SU-DHL-6 (cell line): ENCODE data around the gene THAP7.

Experiments
- H2AFZ ChIP-seq: fragments of 200-600 bp; sonication (generic); 2 replicates; pipeline ENCODE4 v1.6.1; 2014; ENCODE audit warnings: low read depth, mild to moderate bottlenecking, moderate library complexity, mixed read lengths, antibody characterized with exemption, low read length; ENCODE audit not compliant: severe bottlenecking
- H3F3A ChIP-seq: fragments of 200-600 bp; shearing (Covaris generic); 2 replicates; pipeline ENCODE4 v1.6.0; 2016; ENCODE audit warnings: antibody characterized with exemption, mild to moderate bottlenecking; ENCODE audit not compliant: insufficient read depth
- H3K27ac ChIP-seq: fragments of 200-600 bp; sonication (generic); 2 replicates; pipeline ENCODE4 v1.5.1; 2016; ENCODE audit warnings: low read depth, mild to moderate bottlenecking, low read length, moderate library complexity, mixed read lengths
- H3K27me3 ChIP-seq: fragments of 200-600 bp; sonication (generic), shearing (Covaris generic); 2 replicates; pipeline ENCODE4 v1.6.0; 2014; ENCODE audit warnings: mild to moderate bottlenecking, low read length
- H3K36me3 ChIP-seq: fragments of 200-600 bp; sonication (generic); 2 replicates; pipeline ENCODE4 v1.6.1; 2014; ENCODE audit warnings: mild to moderate bottlenecking, low read length, mixed read lengths
- H3K4me2 ChIP-seq: fragments of 300-600, 200-600 bp; shearing (Covaris generic), sonication (generic); 2 replicates; pipeline ENCODE4 v1.6.0; 2014; ENCODE audit warnings: low read length, low read depth, mild to moderate bottlenecking; ENCODE audit not compliant: poor library complexity, severe bottlenecking
- H3K4me3 ChIP-seq: fragments of 200-600 bp; sonication (generic); 2 replicates; pipeline ENCODE4 v1.5.1; 2014; ENCODE audit warnings: antibody characterized with exemption, low read length, mild to moderate bottlenecking, mixed read lengths; ENCODE audit not compliant: insufficient read depth, poor library complexity, severe bottlenecking
- H3K79me2 ChIP-seq: fragments of 200-600 bp; sonication (generic); 2 replicates; pipeline ENCODE4 v1.6.1; 2014; ENCODE audit warnings: mild to moderate bottlenecking, low read length, moderate library complexity; ENCODE audit not compliant: insufficient read depth
- H3K9ac ChIP-seq: fragments of 200-600 bp; sonication (generic); 2 replicates; pipeline ENCODE4 v1.7.0; 2014; ENCODE audit warnings: mild to moderate bottlenecking, low read length
- H3K9me2 ChIP-seq: fragments of 200-600 bp; sonication (generic); replicated peaks from 2 replicates; pipeline ENCODE4 v1.6.1; 2014; ENCODE audit warnings: low read length; ENCODE audit not compliant: insufficient read depth
- H3K9me3 ChIP-seq: fragments of 200-600 bp; sonication (generic); 2 replicates; pipeline ENCODE4 v1.6.1; 2014; ENCODE audit warnings: low read length, mixed read lengths; ENCODE audit not compliant: insufficient read depth
- H4K20me1 ChIP-seq: fragments of 200-600 bp; sonication (generic); 2 replicates; pipeline ENCODE4 v1.6.1; 2014; ENCODE audit warnings: low read depth, mild to moderate bottlenecking, antibody characterized with exemption, low read length, moderate library complexity, mixed read lengths
- EZH2phosphoT487 ChIP-seq: fragments of 200-600 bp; sonication (generic), shearing (Covaris generic); conservative IDR thresholded peaks from 2 replicates; pipeline ENCODE4 v1.6.1; 2018; ENCODE audit warnings: mild to moderate bottlenecking, antibody characterized with exemption, low read length, moderate library complexity, mixed read lengths
- TF ChIP-seq, protein P1 (sequence below): fragments of 200-600 bp; sonication (generic); IDR thresholded peaks from one replicate; pipeline ENCODE4 v1.5.1; 2017; ENCODE audit warnings: antibody characterized with exemption, mild to moderate bottlenecking, low read length, moderate library complexity; ENCODE audit not compliant: insufficient read depth, poor library complexity, severe bottlenecking

THAP7 gene

DNA sequence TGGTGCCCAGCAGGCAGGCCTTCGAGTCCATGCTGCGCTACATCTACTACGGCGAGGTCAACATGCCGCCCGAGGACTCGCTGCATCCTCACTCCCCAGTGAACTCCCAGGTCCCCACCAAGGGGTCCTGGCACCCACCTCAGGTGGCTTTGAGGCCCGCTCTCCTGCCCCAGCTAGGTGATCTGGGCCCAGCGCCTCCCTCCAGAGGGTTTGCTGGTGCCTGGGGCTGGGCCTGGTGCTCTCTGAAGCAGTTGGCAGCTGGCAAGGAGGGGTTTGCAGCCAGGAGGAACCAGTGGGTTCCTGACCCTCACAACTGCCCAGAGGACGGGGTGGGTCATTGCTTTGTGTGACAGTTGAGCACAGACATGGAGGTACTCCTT is 5.9 kb downstream of the THAP7 start:
- no peaks in the 10 kb centered on the region for H4K20me1 ChIP-seq

DNA sequence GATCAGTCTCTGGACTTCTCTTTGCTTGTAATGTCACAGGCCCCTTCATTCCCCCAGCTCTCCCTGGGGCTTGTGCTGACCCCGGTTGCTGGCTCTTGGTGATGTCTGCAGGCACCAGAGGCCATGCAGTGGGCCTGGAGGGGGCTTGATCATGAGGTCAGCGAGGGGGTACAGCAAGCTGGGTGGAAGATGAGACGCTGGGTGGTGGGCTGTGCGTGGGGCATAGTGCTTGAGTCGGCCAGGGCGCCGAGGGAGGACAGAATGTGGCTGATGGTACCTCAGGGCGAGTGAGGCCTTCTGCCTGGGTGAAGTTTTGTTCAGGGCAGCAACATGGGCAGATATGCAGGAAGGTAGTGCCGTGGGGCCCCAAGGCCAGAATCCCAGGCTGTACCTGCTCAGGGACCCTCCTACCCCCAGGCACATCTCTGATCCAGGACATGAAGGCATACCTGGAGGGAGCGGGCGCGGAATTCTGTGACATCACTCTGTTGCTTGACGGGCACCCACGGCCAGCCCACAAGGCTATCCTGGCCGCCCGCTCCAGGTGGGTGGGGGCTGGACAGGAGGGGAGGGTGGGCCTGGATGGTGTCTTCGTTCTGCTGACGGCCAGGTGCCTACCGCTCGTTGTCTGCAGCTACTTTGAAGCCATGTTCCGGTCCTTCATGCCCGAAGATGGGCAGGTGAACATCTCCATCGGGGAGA is 6.4 kb downstream of the THAP7 start:
- H3K4me2 ChIP-seq, result no peak overlapping the region
- H3K9ac ChIP-seq, result no peak overlapping the region
- H3K79me2 ChIP-seq, result no peaks in the 10 kb centered on the region; the same call in 1 of the 2 replicates
- H3K9me2 ChIP-seq, result no peaks in the 10 kb centered on the region
- H3K36me3 ChIP-seq, result no peaks in the 10 kb centered on the region
- H4K20me1 ChIP-seq, result no peaks in the 10 kb centered on the region
- H3F3A ChIP-seq, result no peaks in the 10 kb centered on the region
- H3K9me3 ChIP-seq, result no peaks in the 10 kb centered on the region
- no peak overlapping the region for H3K27ac ChIP-seq
- TF ChIP-seq, protein P1, sequence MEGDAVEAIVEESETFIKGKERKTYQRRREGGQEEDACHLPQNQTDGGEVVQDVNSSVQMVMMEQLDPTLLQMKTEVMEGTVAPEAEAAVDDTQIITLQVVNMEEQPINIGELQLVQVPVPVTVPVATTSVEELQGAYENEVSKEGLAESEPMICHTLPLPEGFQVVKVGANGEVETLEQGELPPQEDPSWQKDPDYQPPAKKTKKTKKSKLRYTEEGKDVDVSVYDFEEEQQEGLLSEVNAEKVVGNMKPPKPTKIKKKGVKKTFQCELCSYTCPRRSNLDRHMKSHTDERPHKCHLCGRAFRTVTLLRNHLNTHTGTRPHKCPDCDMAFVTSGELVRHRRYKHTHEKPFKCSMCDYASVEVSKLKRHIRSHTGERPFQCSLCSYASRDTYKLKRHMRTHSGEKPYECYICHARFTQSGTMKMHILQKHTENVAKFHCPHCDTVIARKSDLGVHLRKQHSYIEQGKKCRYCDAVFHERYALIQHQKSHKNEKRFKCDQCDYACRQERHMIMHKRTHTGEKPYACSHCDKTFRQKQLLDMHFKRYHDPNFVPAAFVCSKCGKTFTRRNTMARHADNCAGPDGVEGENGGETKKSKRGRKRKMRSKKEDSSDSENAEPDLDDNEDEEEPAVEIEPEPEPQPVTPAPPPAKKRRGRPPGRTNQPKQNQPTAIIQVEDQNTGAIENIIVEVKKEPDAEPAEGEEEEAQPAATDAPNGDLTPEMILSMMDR, result no peak
- no peak for TF ChIP-seq EZH2phosphoT487
- no peaks in the 10 kb centered on the region for H3K27me3 ChIP-seq
- no peak overlapping the region for H3K4me3 ChIP-seq
- no peak overlapping the region for H2AFZ ChIP-seq

More for the DNA sequence above, 5.9 kb downstream of the THAP7 start:
- no peaks in the 10 kb centered on the region for H3K36me3 ChIP-seq
- TF ChIP-seq, protein P1, result no peak
- no peak for TF ChIP-seq EZH2phosphoT487
- no peak overlapping the region for H2AFZ ChIP-seq
- H3K9ac ChIP-seq, result no peak overlapping the region
- H3K9me2 ChIP-seq, result no peaks in the 10 kb centered on the region
- peaks cover 2% of the 10 kb centered on the region for H3K79me2 ChIP-seq
- no peaks in the 10 kb centered on the region for H3K27me3 ChIP-seq
- no peaks in the 10 kb centered on the region for H3F3A ChIP-seq
- no peak overlapping the region for H3K27ac ChIP-seq
- H3K4me2 ChIP-seq, result no peak overlapping the region
- H3K4me3 ChIP-seq, result no peak overlapping the region
- H3K9me3 ChIP-seq, result no peaks in the 10 kb centered on the region

DNA sequence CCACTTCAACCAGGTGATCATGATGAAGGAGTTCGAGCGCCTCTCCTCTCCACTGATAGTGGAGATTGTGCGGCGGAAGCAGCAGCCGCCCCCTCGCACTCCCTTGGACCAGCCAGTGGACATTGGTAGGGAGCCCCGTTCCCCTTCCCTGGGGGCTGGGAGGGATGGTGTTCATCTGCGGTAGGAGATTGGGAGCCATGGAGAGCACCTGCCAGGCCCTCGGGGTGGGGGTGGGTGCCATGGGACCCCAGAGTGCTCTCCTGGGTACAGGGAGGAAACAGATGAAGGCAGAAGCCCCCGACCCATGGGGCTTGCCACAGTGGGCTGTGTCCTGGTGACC is 7.0 kb downstream of the THAP7 start:
- Histone ChIP-seq H3K79me2 (no peaks in the 10 kb centered on the region), H3K4me2 (no peak overlapping the region), H3K27ac (no peak overlapping the region), H3K4me3 (no peak overlapping the region), H3K9me3 (no peaks in the 10 kb centered on the region), H3K9me2 (no peaks in the 10 kb centered on the region), H4K20me1 (no peaks in the 10 kb centered on the region), H3K36me3 (no peaks in the 10 kb centered on the region), H3K27me3 (no peaks in the 10 kb centered on the region), H3K9ac (no peak overlapping the region), H3F3A (no peaks in the 10 kb centered on the region), H2AFZ (no peak overlapping the region)
- no peak for TF ChIP-seq EZH2phosphoT487
- TF ChIP-seq, protein P1, result no peak
